SKM-1 treated with dmso at 0.1 percent for 144 hours (cell line): ENCODE results near the gene MSMO1.
A peak's percentile ranks its signal among the peaks of the same experiment; 100 is the strongest.
"Not testable (repeated sequence)": the region's sequence is repeated elsewhere in the genome, so short reads cannot be mapped to it uniquely, and the experiment has no call there.

Source experiments
- DNase-seq: peaks from one replicate; lab custom pipeline; 2025; ENCODE audit not compliant: unreplicated experiment; lab: John Stamatoyannopoulos, UW

MSMO1 gene

DNA sequence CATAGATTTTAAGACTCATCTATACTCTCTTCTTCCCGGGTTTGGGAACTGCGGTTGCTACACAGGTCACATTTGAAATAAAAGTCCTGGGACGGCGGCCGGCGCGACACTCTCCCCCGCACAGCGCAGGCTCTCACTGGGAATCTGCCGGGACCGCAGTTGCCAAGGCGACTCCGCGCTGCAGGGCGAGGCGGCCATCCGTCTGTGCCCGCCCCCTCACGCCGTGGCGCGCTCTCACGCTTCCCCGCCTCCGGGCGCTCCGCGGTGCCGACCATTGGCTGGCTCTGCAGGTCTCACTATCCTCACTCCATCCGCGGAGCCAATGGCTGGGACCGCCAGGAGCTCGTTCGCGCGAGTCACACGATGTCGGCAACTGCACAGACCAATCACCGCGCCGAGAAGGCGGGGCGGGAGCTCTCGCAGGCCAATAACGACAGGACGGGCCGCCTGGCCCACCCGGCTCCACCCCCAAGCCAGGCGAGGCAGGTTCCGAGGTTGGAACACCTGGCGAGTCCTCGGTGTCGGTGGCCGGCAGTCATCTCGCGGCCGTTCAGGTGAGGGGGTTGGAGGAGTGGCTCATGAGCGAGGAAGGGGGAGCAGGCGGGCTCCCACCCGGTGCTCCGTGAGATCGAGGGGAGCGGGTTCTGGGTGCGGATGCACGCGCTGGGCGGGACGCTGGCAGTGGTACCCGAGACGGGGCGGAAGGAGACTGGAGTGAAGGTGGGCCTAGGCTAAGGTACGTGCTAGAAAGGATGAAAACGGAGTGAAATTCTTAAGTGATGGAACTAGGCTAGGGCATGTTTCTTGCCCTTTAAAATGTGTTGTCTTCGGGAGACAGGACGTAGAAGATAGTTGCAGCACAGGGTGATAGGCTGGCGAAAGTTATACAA, at the start of gene MSMO1:
TSS of gene MSMO1 (plus strand) at position 459 of the 890 bp plus-strand sequence. CDS start 5,702 bp downstream, outside the sequence.
- peak; percentile 98 for DNase-seq

DNA sequence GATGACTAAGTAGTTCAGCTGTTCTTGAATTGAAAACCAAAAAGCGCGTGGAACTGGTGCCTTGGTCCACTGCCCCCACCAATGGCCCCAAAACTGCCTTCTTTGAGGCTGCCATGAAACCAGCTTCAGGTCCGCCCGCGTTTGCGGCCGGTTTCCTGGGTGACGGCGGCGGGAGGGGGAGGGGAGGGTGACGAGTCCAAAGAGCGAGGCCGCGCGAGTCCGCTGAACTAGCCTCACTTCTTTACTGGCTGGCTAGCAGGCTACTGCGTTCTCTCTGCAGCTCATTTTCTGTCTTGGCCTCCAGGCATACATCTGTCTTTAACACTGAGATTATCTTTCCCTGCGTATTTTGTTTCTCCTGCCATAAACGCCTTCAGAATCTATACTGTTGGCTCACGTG, 47.9 kb upstream of the MSMO1 start:
- DNase-seq, result not testable (repeated sequence)

DNA sequence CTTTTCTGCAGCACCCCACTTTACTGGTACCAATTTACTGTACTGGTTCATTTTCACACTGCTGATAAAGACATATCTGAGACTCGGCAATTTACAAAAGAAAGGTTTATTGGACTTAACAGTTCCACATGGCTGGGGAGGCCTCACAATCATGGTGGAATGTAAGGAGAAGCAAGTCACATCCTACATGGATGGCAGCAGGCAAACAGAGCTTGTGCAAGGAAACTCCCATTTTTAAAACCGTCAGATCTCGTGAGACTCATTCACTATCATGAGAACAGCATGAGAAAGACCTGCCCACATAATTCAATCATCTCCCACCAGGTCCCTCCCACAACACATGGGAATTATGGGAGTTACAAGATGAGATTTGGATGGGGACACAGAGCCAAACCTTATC, 42.8 kb upstream of the MSMO1 start:
- not testable (repeated sequence) for DNase-seq

DNA sequence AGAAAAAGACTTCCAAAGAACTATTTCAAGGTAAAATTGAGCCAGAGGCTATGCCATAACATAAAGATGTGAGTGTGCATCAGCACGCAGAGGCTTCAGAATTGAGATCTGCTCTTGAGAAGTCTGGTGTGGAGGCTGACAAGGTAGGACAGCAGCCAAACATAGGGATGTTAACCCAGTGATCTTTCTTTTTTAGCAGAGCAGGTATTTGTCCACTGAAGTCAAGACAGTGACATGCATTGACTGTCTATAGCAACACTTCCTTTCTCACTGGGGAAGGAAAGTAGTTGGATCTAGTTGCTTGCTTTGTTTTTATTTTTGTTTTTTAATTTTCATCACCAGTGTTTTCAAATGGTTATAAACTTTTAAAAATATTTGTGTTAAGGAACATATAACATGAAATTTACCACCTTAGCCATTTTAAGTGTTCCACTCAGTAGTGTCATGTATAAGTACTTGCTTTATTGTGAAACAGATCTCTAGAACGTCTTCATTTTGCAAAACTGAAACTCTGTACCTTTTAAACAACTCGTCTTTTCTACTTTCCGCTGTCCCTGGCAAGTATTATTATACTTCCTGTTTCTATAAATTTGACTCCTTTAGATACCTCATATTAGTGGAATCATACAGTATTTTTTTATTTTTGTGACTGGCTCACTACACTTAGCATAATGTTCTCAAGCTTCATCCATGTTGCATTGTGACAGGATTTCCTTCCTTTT, 40.7 kb upstream of the MSMO1 start:
- not testable (repeated sequence) for DNase-seq

GRCh38 chr4:165288226-165288625, 39.2 kb upstream of the MSMO1 start:
- DNase-seq, result no peak

GRCh38 chr4:165288639-165289422, 38.6 kb upstream of the MSMO1 start:
- DNase-seq, result no peak

GRCh38 chr4:165289423-165289785, 38.1 kb upstream of the MSMO1 start:
- DNase-seq, result no peak

DNA sequence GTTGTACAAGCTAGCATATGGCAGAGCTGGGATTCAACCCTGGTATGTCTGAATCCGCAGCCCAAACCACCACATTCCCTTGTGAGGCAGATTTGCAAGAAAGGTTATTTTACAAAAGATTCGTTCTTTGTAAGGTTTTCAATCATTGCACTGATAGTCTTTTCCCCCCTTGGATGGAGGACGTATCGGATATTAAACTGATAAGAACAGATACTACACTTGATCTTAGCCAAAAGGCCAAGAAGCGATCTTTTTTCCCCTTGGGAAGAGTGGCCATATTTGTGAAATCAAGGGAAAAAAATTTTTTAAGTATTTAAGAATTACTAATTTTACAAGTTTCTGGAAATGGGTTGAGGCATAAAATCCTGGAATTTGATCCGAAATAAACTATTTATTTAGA, 34.4 kb upstream of the MSMO1 start:
- no peak for DNase-seq

GRCh38 chr4:165293927-165294649, 33.4 kb upstream of the MSMO1 start:
- DNase-seq, result no peak

DNA sequence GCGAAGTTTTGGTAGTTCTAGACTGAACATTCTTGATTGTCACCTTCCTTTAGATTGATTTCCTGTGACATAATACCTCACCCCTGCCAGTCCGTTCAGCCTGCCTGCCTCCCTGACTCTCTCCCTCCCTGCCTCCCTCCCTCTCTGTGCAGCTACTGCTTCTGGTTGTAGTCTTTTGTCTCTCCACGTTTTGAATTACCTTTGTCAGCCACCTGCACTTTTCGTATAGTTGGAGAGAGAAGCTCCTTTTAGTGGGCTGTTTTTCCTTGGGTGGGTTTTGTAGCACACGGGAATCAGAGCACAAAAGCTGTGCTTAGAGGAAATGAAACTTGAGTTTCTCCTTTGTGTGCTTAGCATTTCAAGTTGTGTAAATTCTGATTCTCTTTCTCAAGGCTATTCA, 32.6 kb upstream of the MSMO1 start:
- no peak for DNase-seq

GRCh38 chr4:165297626-165298025, 29.8 kb upstream of the MSMO1 start:
- no peak for DNase-seq

GRCh38 chr4:165299399-165300060, 27.9 kb upstream of the MSMO1 start:
- peak; percentile 56 for DNase-seq

DNA sequence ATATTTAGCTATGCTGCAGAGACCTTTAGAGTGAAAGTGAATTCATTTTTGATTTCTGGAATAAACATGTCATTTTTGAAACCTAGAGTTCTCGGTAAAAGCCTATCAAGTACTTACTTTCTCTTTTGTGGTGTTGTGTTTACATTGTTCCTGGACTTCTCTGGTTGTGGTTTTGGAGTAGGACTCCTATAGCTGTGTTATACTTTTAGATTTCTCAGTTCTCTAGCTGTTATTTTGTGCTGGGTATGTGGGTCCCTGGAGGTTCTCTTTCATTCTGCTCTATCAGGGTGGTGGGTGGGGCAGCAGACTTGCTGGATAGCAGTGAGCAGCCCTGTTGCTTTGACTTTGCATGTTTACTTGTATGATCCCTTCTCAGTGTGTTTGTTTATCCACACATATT, 25.6 kb upstream of the MSMO1 start:
- DNase-seq, result no peak

DNA sequence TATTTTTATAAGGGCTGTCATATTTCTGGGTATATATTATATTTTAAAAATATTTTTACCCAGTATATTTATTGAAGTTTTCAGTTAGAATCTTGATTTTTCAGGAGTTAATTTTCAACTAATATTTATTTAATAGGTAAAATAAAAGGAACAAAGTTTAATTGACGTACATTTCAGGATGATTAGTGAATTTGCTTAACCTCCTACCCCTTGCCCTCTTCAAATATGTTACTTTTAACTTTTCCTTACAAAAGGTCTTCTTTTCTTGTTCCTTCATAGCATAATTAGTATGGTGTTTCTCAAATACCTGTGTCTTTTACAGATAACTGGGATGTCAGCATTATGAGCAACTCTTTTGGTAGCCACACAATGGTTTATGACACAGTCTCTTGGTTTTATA, 24.8 kb upstream of the MSMO1 start:
- DNase-seq, result no peak

GRCh38 chr4:165308166-165308565, 19.3 kb upstream of the MSMO1 start:
- DNase-seq, result no peak

DNA sequence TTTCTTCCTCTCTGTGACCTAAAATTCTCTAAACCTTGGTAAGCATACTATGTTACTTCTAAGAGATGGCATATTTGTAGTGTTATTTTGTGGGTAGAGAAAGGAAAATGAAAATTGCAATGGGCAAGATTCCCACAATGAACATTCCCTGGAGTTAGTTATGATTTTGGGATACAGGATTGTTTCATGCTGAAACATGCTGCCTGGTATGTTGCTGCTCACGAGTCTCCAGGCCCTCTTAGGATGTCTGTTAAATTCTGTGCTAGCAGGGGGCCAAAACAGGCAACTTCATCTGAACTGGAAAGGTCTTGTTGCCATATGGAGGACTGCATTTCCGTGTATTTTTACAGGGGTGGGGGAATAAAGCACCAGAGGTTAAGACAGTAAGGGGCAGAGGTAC, 18.9 kb upstream of the MSMO1 start:
- no peak for DNase-seq

- no peak for DNase-seq
Observed at GRCh38 chr4:165309456-165309855, 18.0 kb upstream of the MSMO1 start.

DNA sequence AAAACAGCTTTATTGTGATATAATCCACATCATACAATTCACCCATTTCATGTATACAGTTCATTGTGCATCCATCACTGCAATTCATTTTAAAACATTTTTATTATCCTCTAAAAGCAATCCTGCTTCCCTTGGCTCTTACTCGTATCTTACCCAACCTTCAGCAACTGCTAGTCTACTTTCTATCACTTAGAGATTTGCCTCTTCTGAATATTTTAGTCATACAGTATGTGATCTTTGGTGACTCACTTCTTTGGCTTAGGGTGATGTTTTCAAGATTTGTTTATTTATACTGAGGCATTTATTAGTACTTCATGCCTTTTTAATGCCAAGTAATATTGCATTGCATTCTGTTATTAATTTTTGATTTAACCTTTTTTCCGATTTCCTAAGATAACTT, 15.0 kb upstream of the MSMO1 start:
- DNase-seq, result no peak

DNA sequence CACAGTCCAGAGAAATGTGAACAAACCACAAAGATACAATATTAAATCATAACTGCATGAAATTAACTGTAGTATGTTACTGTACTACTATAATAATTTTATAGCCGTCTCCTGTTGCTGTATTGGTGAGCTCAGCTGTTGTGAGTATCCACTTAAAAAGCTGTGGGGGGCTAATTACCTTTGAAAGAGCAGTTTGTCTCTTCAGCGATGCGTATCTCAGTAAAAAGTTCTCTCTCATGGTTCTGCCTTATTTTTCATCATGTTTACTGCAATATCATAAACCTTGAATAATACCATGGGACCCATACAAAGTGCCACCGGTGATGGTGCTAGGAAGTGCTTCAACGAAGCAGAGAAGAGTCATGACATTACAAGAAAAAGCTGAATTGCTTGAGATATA, 8.4 kb upstream of the MSMO1 start:
- DNase-seq, result no peak

GRCh38 chr4:165319509-165319908, 8.0 kb upstream of the MSMO1 start:
- no peak for DNase-seq
